Measurements from ENCODE around the gene SIX5.
"Not testable (repeated sequence)": the region's sequence is repeated elsewhere in the genome, so short reads cannot be mapped to it uniquely, and the experiment has no call there.

SIX5 gene

DNA sequence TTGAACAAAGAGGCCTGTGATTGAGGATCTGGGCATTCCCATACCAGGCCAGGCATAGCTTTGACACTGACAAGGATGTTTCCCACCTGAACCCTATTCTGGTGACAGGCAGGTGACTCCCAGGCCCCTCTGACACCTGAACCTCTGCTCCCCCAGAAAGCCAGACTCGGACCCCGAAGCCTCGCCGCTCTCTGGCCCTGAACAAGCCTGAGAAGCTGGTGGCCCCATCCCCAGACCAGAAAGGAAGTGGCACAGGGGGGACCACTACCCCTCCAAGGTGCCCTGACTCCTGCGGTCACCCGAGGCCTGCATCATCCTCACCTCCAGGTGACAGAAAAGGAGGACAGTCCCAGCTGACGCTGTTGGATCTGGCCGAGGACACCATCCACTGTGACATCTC lies 14.7 kb downstream of the SIX5 start:
- DNase-seq (ENCODE audit: low read depth in 2 of 2) = no peak

GRCh38 chr19:45753548-45753947 lies 15.5 kb downstream of the SIX5 start:
- DNase-seq (ENCODE audit: low read depth in 2 of 2) = no peak

DNA sequence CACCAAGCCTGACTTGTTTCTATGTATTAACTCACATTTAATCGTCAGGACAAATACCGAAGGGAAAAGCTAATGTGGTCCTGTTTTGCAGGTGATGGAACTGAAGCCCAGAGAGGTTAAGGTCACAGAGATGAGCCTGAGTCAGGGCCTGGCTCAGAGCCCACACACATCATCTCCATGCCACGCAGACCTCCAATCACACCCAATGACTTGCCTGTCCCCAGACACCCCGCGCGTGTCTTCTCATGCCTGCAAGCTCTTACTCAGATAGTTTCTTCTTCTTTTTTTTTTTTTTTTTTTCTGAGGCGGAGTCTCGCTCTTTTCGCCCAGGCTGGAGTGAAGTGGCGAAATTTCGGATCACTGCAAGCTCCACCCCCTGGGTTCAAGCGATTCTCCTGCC lies 16.4 kb downstream of the SIX5 start:
- no peak for DNase-seq (ENCODE audit: low read depth in 2 of 2)

DNA sequence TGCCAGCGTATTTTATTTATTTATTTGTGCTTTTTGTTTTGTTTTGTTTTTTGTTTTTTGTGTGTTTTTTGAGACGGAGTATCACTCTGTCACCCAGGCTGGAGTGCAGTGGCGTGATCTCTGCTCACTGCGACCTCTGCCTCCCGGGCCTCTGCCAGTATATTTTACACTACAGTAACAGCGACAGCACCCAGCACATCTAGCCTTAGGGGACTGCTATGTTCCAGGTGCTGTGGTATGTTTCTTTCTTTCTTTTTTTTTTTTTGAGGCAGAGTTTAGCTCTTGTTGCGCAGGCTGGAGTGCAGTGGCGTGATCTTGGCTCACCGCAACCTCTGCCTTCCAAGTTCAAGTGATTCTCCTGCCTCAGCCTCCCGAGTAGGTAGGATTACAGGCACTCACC lies 17.6 kb downstream of the SIX5 start:
- DNase-seq (ENCODE audit: low read depth in 2 of 2) = not testable (repeated sequence)

GRCh38 chr19:45747513-45747912 lies 21.5 kb downstream of the SIX5 start:
- no peak for DNase-seq (ENCODE audit: low read depth in 2 of 2)

DNA sequence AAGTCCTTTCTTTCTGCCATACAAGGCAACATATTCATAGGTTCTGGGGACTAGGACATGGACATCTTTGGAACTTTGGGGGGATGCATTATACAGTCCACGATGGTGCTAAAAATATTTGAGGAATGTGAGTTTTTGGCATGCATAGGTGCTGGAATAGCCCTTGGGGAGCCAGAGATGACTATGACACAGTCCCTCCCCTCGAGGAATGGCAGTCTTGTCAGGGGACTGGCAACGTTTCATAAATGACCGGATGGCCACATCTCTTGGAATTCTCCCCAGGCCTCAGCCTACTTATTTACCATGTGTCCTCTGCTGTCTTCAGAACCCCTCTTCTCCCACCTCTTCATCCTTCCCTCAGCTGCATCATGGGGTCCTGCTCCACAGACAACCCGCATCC lies 22.2 kb downstream of the SIX5 start:
- no peak for DNase-seq (ENCODE audit: low read depth in 2 of 2)

DNA sequence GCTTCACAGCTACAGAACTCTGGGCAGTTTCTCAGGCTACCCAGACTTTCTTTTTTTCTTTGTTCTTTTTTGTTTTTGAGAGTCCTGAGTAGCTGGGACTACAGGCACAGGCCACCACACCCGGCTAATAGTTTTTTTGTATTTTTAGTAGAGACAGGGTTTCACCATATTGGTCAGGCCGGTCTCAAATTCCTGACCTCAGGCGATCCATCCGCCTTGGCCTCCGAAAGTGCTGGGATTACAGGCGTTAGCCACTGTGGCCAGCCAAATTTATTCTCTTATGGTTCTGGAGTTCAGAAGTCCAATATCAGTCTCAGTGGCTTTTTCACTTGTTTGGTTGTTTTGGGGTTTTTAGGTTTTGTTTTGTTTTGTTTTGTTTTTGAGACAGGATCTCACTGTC lies 23.4 kb downstream of the SIX5 start:
- no peak for DNase-seq (ENCODE audit: low read depth in 2 of 2)

DNA sequence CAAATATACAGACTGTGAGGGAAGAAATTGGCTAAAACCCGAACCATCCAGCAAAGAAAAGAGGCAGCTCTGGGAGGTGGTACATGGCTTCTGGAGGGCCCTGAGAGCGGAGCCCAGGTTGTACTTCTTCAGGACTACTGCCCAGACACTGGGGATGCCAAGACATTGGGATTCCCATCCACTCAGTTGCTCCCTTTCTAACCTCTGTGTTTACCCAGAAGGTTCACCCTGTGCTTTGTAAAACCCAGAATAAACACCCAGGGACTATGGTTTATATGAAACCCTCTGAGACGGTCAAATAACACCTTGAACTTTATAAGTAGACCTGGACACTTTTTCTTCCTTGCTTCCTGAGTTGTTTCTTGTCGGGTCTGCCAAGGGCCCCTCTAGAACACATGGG lies 26.1 kb downstream of the SIX5 start:
- no peak for DNase-seq (ENCODE audit: low read depth in 2 of 2)

DNA sequence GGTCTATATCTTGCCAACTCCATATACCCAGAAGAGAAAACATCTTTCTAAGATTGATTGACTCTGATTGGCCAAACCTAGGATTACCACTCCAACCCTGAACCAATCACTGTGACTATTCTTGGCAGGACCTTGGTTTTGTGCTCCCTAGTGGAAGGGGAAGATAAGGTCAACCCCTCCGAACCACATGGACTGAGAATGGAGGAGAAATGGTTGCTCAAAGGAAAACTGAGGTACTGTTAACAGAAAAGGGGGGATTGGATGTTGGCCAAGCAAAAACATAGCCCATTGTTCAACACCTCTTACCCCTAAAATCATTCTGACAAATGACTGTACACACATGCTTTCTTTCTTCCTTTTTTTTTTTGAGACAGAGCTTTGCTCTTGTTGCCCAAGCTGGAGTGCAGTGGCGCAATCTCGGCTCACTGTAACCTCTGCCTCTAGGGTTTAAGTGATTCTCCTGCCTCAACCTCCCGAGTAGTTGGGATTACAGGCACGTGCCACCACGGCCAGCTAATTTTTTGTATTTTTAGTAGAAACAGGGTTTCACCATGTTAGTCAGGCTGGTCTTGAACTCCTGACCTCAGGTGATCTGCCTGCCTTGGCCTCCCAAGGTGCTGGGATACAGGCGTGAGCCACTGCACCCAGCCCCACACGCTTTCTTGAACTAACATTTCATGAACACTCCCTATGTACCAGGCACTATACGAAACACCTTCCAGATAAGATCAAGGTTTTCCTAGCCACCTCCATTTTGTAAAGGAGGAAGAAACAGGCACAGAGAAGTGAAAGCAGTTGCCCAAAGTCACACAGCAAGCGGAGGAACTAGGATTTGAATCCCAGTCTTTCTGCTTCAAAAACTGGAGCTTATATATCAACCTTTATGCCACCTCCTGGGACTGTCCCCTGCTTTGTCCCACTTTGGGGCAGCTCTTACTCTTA lies 29.3 kb downstream of the SIX5 start:
- no peak for DNase-seq (ENCODE audit: low read depth in 2 of 2)

GRCh38 chr19:45733160-45733810 lies 35.8 kb downstream of the SIX5 start, which contains the start of gene MEIOSIN:
Gene MEIOSIN (plus strand): TSS chr19:45733439. CDS start chr19:45735377, 1,938 bp downstream.
- no peak for DNase-seq (ENCODE audit: low read depth in 2 of 2)

DNA sequence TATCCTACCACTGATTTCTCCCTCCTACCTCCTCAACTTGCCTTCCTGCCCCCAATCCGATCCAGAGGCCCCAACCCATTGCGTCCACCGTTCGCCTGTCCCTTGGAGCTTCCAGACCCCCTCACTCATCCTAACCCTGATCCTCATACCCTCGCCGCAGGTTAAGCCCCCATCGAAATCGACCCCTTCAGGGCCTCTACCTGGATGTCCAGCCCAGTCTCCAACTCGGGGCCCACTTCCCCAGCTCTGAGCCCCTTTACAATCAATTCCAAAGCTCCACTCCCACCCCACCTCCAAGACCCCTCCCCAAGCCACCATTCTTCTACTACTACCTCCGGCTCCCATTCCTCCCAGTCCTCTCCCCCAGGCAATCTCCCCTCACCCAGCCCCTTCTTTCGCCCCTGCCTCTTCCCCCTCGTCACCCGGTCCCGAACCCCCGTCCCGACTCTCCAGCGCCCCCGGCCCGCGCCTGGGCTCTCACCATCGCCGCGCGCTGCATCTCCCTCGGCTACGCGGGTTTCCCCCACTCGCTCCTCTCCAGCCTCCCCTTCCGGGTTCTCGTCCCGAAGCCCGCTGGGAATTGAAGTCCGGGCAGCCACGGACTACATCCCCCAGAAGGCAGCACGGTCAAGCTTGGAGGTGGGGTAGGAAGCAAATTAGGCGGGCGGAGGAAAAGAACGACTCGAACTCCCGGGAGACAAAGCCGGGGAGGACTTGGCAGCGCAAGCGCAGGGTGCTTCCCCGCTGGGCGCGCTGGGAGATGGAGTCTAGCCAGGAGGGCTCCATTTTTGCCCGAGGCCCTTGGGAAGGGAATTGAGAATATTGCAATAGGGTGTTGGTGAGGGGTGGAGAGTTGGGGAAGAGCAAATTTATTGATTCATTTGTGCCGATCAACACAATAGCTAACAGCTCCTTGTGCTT lies 38.4 kb downstream of the SIX5 start, which contains the start of gene FBXO46:
Gene FBXO46 (minus strand): TSS at position 529 of the 921 bp plus-strand sequence. CDS start 17,401 bp downstream, outside the sequence.
- DNase-seq (ENCODE audit: low read depth in 2 of 2) = peak; percentile 88 to 91

DNA sequence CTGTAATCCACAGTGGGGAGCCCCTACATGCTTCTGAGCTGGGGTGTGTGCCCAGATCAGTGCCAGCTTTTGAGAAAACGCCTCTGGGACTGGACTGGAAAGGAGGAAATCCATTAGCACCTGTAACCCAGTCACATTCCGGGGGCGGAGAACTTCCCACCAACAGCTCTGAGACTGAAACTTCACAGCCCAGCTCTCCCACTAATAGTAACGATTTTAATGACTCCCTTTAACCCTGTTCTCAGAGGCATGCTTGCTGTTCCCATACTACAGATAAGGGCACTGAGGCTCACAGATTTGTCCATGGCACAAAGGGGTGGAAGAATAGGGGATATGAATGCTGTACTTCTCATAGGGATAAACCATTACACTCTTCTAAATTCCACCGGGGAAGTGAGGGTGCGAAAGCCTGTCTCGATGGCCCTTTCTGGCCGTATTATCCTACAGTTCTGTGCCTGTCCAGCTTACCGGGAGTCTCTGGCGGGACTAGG lies 39.2 kb downstream of the SIX5 start:
- no peak for DNase-seq (ENCODE audit: low read depth in 2 of 2)

DNA sequence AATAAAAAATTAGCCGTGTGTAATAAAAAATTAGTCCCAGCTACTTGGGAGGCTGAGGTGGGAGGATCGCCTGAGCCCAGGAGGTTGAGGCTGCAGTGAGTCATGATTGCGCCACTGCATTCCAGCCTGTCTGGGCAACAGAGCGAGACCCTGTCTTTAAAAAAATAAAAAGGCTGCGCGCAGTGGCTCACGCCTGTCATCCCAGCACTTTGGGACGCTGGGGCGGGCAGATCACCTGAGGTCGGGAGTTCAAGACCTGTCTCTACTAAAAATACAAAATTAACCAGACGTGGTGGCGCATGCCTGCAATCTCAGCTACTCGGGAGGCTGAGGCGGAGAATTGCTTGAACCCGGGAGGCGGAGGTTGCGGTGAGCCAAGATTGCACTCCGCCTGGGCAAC lies 40.4 kb downstream of the SIX5 start:
- DNase-seq (ENCODE audit: low read depth in 2 of 2) = not testable (repeated sequence)

DNA sequence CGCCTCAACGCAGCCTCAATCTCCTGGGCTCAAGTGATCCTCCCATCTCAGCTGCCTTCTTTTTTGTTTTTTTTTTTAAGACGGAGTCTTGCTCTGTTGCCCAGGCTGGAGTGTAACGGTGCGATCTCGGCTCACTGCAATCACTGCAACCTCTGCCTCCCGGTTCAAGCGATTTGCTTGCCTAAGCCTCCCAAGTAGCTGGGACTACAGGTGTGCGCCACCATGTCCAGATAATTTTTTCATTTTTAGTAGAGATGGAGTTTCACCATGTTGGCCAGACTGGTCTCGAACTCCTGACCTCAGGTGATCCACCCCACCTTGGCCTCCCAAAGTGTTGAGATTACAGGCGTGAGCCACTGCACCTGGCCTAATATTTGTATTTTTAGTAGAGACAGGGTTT lies 49.0 kb downstream of the SIX5 start:
- DNase-seq (ENCODE audit: low read depth in 2 of 2) = not testable (repeated sequence)

DNA sequence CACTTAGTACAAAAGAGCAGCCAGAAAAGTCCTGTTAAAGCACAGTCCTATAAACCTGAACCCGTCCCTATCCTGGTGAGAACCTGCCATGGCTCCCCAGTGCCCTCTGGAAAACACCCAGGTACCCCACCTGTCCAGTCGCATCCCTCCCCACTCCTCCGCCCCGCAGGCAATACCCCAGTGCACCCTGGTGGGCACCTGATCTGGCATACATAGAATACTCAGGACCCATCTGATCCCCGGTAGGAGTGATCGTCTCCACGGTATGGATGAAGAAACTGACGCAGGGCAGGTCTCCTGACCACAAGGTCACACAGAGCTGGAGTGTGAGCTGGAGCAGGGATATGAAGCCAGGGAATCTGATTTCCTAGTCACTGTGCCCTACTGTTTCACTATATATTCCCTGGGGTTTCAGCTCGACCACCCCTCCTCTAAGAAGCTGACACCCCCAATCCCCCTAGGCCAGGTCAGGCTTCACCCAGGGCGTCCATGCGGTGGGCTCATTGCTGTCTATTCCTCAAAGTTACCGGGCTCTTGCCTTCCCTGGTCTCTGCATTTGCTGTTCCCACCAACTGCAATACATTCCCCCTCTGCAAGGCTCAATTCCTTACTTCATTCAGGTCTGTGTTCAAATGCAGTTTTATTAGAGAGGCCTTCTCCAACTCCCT lies 50.9 kb downstream of the SIX5 start:
- DNase-seq (ENCODE audit: low read depth in 2 of 2) = no peak

- peak; percentile 94 for DNase-seq (ENCODE audit: low read depth in 2 of 2)
Observed at GRCh38 chr19:45717131-45717982, 51.7 kb downstream of the SIX5 start.

GRCh38 chr19:45716359-45717130 lies 52.5 kb downstream of the SIX5 start:
- DNase-seq (ENCODE audit: low read depth in 2 of 2) = no peak

GRCh38 chr19:45715139-45715538 lies 53.9 kb downstream of the SIX5 start:
- DNase-seq (ENCODE audit: low read depth in 2 of 2) = no peak

Measured in activated CD4-positive, alpha-beta T cell treated with anti-CD3 and anti-CD28 coated beads for 24 hours (primary cell).